ENCODE data around the gene ABCD1.
A peak's percentile ranks its signal among the peaks of the same experiment; 100 is the strongest.
"Not testable (repeated sequence)": the region's sequence is repeated elsewhere in the genome, so short reads cannot be mapped to it uniquely, and the experiment has no call there.

Gene ABCD1

DNA sequence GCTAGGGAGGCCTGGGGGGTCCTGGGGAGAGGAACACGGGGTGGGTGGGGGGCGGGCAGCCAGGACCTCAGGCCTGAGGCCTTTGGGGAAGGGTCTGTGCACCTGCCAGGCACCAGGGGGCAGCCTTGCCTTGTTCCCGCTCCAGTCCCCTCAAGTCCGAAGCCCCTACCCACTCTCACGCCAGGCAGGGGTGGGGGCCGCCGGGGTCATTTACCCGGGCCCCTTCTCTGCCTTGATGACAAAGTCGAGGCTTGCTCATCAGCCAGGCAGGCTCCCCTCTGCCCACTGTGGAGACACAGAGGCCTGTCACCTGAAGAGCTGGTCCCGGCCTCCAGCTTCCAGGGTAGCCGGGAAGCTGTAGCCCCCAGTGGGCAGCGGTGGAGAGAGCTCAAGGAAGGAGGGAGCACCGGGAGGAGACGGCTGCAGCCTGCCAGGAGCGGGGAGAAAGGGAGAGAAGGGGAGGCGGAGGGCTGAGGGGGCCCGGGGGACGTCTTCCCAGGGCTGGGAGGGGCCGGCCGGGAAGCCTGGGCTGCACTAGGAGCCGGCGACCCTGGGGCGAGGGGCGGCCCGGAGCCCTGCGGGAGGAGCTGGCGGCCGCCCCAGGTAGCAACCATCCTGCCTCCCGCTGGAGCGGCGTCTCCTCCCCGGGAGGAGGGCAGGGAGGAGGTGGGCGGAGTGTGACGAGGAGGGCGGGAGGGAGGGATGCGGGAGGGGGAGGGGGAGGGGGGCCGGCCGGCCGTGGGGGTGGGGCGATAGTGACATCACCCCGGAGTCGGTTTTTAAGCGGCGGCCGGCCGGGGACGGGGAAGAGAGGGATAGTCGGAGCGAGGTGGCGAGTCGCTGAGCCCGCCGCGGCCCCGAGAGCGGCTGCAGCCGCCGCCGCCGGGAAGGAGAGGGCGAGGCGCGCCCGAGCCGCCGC is 37.3 kb upstream of the ABCD1 start, which contains the start of gene SLC6A8:
SLC6A8 (plus strand) TSS at position 806 of the 919 bp plus-strand sequence. CDS start 649 bp downstream, outside the sequence.
- TF ChIP-seq, protein P1, sequence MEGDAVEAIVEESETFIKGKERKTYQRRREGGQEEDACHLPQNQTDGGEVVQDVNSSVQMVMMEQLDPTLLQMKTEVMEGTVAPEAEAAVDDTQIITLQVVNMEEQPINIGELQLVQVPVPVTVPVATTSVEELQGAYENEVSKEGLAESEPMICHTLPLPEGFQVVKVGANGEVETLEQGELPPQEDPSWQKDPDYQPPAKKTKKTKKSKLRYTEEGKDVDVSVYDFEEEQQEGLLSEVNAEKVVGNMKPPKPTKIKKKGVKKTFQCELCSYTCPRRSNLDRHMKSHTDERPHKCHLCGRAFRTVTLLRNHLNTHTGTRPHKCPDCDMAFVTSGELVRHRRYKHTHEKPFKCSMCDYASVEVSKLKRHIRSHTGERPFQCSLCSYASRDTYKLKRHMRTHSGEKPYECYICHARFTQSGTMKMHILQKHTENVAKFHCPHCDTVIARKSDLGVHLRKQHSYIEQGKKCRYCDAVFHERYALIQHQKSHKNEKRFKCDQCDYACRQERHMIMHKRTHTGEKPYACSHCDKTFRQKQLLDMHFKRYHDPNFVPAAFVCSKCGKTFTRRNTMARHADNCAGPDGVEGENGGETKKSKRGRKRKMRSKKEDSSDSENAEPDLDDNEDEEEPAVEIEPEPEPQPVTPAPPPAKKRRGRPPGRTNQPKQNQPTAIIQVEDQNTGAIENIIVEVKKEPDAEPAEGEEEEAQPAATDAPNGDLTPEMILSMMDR (IDR thresholded peaks at IDR 0.05; ENCODE audit: extremely low read depth, missing control alignments), result no peak
- DNase-seq (ENCODE audit: low spot score), result peak; percentile 72

DNA sequence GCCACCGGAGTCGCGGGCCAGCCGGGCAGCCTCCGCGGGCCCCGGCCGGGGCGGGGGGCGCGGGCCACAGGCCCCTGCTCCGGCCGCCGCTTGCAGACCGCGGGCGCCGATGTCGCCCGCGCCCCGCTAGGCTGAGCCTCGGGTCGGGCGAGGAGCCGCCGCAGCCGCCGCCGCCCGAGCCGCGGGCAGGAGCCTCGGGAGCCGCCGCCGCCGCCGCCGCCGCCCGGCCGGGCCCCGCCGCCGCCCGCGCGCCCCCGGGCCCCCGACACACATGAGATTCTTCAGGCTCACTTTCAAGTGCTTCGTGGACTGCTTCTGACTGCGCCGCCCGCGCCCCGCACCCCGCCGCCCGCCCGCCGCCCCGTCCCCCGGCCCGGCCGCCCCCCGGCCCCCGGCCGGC is 36.6 kb upstream of the ABCD1 start:
- DNase-seq (ENCODE audit: low spot score), result no peak

DNA sequence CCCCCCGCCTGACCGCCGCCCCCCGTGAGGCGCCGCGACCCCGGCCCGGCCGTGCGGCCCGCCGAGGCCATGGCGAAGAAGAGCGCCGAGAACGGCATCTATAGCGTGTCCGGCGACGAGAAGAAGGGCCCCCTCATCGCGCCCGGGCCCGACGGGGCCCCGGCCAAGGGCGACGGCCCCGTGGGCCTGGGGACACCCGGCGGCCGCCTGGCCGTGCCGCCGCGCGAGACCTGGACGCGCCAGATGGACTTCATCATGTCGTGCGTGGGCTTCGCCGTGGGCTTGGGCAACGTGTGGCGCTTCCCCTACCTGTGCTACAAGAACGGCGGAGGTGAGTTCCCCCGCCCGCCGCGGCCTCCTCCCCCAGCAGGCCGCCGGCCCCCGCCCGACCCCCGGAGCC is 36.1 kb upstream of the ABCD1 start:
- DNase-seq (ENCODE audit: low spot score), result no peak

More for the DNA sequence above, 36.6 kb upstream of the ABCD1 start:
- TF ChIP-seq, protein P1 (IDR thresholded peaks at IDR 0.05; ENCODE audit: extremely low read depth, missing control alignments), result no peak

DNA sequence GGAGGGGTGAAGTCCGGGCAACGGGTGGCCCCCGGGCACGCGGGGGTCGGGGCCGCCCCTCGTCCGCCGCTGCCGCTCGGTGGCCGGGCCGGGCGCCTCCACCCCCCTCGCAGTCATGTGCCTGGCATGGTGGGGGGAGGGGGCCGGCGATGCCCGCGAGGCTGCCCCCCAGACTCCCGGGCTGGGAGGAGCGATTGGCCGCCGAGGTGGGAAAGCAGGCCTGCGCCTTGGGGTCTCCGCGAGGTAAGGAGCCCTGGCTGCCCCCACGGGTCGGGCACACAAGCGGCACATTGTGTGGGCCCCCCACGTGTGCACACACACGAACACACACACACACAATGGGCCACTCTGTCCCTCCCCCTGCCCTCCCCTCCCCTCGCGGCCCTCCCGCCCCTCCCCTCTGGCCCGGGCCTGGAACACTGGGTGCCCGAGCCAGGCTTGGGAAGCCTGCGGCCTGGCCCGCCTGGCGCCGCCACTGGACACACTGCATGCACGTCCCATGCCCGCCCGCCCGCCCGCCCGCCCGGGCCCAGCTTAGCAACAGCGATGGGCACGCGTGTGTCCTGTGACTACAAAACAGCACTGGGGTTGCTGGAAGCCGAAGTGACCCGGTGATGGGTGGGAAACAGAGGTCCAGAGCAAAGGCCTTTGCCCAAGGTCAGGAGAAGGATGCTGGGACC is 35.6 kb upstream of the ABCD1 start:
- no peak for DNase-seq (ENCODE audit: low spot score)
- TF ChIP-seq, protein P1 (IDR thresholded peaks at IDR 0.05; ENCODE audit: extremely low read depth, missing control alignments), result no peak

More for the DNA sequence above, 36.1 kb upstream of the ABCD1 start:
- TF ChIP-seq, protein P1 (IDR thresholded peaks at IDR 0.05; ENCODE audit: extremely low read depth, missing control alignments), result no peak

DNA sequence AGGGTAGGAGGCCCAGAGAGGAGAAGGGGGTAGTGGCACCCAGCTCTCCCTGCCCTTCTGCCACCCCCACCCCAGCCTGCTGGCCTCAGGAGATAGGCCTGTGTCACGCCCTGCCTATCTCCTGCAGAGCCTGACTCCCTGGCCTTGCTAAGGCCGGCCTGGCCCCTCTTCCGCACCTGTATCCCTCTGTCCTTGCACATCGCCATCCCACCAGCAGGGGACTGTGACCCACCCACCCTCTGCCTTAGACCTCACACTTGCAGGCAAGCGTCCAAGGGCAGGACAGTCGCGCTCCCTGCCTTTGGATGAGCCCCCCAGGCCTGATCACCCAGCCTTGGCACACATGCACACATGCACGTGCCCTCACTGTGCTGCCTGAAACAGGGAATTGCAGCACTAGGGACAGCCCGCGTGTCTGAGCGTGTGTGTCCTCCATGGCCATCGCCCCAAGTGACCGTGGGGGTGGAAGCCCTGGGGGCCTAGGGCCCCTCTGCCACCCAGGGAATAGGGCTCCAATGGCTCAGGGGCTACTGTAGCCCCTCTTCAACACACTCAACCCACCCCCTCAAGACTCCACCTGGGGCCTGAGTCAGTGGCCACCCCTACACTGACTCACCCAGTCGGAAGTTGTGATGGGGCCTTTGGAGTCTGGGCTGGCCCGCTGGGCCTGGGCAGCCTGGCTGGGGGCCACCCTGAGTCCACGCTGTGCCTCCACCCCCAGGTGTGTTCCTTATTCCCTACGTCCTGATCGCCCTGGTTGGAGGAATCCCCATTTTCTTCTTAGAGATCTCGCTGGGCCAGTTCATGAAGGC is 34.8 kb upstream of the ABCD1 start:
- no peak for DNase-seq (ENCODE audit: low spot score)
- TF ChIP-seq, protein P1 (IDR thresholded peaks at IDR 0.05; ENCODE audit: extremely low read depth, missing control alignments), result no peak

DNA sequence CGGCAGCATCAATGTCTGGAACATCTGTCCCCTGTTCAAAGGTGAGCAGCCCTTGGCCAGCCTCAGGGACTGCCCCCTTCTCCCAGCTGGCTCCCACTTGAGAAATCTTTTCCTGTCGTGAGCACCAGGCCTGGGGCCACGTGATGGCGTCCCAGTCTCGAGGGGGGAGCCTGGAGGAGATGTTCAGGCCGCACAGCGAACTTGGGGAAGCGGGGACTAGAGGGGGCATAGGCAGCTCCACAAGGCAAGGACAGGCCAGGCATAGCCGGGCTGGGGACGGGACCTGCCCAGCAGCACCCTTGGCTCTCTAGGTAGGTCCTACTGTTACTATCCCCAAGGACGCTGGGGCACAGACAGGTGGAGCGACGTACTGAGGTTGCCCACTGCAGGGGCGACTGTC is 34.2 kb upstream of the ABCD1 start:
- no peak for DNase-seq (ENCODE audit: low spot score)
- TF ChIP-seq, protein P1 (IDR thresholded peaks at IDR 0.05; ENCODE audit: extremely low read depth, missing control alignments), result no peak

DNA sequence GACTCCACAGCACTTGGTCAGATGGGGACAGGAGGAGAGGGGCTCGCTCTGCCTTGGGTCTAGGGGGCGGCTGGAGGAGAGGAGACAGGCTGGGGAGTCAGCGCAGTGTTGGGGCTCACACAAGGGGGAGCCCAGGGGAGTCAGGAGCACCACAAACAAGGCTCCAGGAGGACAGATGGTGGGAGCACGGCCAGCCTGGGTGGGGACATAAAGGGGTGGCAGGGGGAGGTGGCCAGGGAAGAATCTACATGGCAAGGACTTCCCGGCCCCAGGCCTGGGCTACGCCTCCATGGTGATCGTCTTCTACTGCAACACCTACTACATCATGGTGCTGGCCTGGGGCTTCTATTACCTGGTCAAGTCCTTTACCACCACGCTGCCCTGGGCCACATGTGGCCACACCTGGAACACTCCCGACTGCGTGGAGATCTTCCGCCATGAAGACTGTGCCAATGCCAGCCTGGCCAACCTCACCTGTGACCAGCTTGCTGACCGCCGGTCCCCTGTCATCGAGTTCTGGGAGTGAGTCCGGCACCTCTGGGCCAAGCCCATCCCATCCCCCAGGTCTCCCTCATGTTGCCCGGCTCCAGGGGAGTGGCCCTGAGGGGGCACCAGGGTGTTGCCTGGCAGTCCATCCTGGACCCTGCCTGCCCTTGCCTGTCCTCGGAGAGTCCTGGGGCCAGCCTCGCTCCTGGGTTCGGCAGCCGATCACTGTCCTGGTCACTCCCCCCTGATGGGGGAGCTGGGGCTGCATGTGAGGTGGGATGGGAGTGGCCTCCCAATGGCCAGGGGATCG is 33.4 kb upstream of the ABCD1 start:
- DNase-seq (ENCODE audit: low spot score), result not testable (repeated sequence)
